IgD-negative memory B cell (primary cell): Measurements from ENCODE around the gene EZH2. TPM values are rescaled to one million over a fixed set of nuclear protein-coding genes. Genes with fewer than 3 reads are reported as not detected.

Experiments
- H3K27ac Mint-ChIP-seq, 3 donors: one replicate each; pipeline ENCODE4 v1.8.0; 2020 to 2022; ENCODE audit warnings: mild to moderate bottlenecking in 3 of 3, mixed read lengths in 3 of 3, moderate library complexity in 1 of 3
- H3K27me3 Mint-ChIP-seq: one replicate; pipeline ENCODE4 v1.8.0; 2021; ENCODE audit warnings: mixed read lengths
- H3K36me3 Mint-ChIP-seq: one replicate; pipeline ENCODE4 v1.8.0; 2020; ENCODE audit warnings: mild to moderate bottlenecking, mixed read lengths
- H3K4me1 Mint-ChIP-seq, 3 donors: one replicate each; pipeline ENCODE4 v1.8.0; 2020 to 2022; ENCODE audit warnings: mixed read lengths in 3 of 3, mild to moderate bottlenecking in 1 of 3
- H3K4me3 Mint-ChIP-seq, 4 donors: one replicate each; pipeline ENCODE4 v1.8.0; 2020 to 2022; ENCODE audit warnings: mild to moderate bottlenecking in 4 of 4, mixed read lengths in 4 of 4, moderate library complexity in 3 of 4
- H3K9me3 Mint-ChIP-seq, 3 donors: one replicate each; pipeline ENCODE4 v1.8.0; 2020 to 2021; ENCODE audit warnings: mixed read lengths in 3 of 3, mild to moderate bottlenecking in 1 of 3
- polyA plus RNA-seq: library from polyadenylated mRNA; unstranded; fragments of 300-500 nt; fragmentation: Illumina TruSeq; gene quantifications from one replicate; pipeline ENCODE4 v1.2.3, GENCODE V29; 2021

EZH2 gene
- polyA plus RNA-seq, 1 donor from 2014 or later, result 2.6 TPM

DNA sequence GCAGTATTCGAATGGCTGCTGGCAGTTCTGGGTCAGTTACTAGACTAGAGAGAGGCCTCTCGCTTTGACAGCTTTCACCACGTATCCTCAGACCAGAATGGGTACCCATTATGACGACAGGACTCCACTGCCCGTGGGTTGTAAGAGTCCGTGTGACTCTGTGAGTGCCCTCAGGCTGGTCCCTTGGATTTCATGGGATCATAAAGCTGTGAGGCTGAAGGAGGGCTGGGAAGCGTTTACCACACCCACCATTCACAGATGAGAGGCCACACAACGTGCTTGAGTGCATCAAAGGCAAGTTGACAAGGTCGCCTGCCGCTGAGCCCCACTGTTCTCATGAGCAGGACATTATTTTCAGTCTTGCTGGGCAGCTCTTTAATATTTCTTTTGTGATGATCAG lies 87.2 kb downstream of the EZH2 start:
- no peaks in the 10 kb centered on the region for H3K9me3 Mint-ChIP-seq
- no peaks in the 10 kb centered on the region for H3K27me3 Mint-ChIP-seq
- no peak overlapping the region for H3K27ac Mint-ChIP-seq
- H3K4me1 Mint-ChIP-seq, result peaks cover 0 to 3% (median 0%) of the 10 kb centered on the region in 3 donors
- no peak overlapping the region for H3K4me3 Mint-ChIP-seq
- peaks cover 12% of the 10 kb centered on the region for H3K36me3 Mint-ChIP-seq

DNA sequence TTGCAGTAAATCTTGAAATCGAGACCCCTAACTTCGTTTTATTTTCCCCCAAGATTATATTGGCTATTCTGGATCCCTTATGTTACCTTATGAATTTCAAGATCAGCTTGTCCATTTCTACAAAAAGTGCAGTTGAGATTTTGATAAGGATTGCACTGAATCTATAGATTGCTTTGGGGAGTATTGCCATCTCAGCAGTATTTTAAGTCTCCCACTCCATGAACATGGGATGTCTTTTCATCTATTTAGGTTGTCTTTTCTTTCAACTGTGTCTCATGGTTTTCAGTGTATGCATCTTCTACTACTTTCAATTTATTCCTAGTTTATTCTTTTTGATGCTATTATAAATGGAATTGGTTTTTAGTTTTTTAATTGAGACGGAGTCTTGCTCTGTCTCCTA lies 89.6 kb downstream of the EZH2 start:
- H3K27ac Mint-ChIP-seq, result no peak overlapping the region
- H3K27me3 Mint-ChIP-seq, result no peaks in the 10 kb centered on the region
- peaks cover 9% of the 10 kb centered on the region for H3K36me3 Mint-ChIP-seq
- H3K4me3 Mint-ChIP-seq, result no peak overlapping the region
- H3K4me1 Mint-ChIP-seq, result peaks cover 0 to 3% (median 0%) of the 10 kb centered on the region in 3 donors
- H3K9me3 Mint-ChIP-seq, result no peaks in the 10 kb centered on the region

DNA sequence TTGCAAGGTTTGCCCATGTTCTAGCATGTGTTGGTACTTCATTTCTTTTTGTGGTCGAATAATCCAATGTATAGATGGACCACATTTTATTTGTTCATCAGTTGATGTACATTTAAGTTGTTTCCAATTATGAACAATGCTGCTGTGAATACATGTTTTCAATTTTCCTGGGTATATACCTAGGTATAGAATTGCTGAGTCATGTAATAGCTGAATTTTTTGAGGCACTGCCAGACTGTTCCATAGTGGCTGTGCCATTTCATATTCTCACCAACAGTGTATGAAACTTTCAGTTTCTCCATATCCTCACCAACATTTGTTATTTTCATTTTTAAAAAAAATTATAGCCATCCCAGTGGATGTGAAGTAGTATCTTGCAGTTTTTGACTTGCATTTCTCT lies 90.5 kb downstream of the EZH2 start:
- peaks cover 10% of the 10 kb centered on the region for H3K36me3 Mint-ChIP-seq
- H3K9me3 Mint-ChIP-seq, result no peaks in the 10 kb centered on the region
- H3K27ac Mint-ChIP-seq, result no peak overlapping the region
- H3K4me1 Mint-ChIP-seq, result peaks cover 0 to 3% (median 0%) of the 10 kb centered on the region in 3 donors
- H3K4me3 Mint-ChIP-seq, result no peak overlapping the region
- H3K27me3 Mint-ChIP-seq, result no peaks in the 10 kb centered on the region

DNA sequence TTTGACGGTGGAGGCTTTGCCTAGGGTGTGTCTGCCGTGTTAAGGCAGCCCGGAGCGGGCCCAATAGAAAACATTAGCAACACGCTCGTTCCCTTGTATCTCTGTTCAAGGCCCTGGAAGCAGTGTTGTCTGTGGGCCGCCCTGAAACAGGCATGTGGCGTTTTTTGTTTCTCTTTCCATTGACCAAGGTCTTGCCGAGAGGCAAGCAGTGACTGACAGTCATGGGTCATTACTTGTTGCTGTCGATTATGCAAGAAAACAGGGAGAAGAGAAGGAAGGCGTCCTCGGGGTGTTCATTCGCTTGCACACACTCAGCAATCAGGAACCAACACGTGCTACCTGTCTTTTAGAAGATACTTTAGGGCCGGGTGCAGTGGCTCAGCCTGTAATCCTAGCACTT lies 92.5 kb downstream of the EZH2 start:
- Mint-ChIP-seq H3K9me3 (no peaks in the 10 kb centered on the region), H3K4me1 (peaks cover 0 to 3% (median 0%) of the 10 kb centered on the region in 3 donors), H3K27ac (peak overlapping the region in 1 of 3 donors; percentile 19), H3K27me3 (no peaks in the 10 kb centered on the region), H3K36me3 (peaks cover 7% of the 10 kb centered on the region), H3K4me3 (no peak overlapping the region)

DNA sequence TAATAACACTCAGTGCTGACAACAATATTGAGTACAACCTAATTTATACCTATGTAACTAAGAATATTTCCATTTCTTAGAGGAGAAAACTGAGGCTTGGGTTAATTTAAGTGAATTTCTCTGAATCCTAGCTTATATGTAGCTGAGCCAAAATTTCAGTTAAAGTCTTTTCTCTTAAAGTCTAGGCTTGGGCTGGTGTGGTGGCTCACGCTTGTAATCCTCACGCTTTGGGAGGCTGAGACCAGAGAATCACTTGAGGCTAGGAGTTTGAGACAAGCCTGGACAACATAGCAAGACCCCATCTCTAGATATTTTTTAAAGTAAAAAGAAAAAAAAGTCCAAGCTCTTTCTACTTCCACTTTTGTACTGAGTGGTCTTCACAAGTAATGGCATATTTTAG lies 93.2 kb downstream of the EZH2 start:
- Mint-ChIP-seq H3K27me3 (no peaks in the 10 kb centered on the region), H3K4me3 (no peak overlapping the region), H3K36me3 (peaks cover 7% of the 10 kb centered on the region), H3K4me1 (peaks cover 0 to 3% (median 0%) of the 10 kb centered on the region in 3 donors), H3K9me3 (no peaks in the 10 kb centered on the region), H3K27ac (peak overlapping the region in 1 of 3 donors; percentile 19)

DNA sequence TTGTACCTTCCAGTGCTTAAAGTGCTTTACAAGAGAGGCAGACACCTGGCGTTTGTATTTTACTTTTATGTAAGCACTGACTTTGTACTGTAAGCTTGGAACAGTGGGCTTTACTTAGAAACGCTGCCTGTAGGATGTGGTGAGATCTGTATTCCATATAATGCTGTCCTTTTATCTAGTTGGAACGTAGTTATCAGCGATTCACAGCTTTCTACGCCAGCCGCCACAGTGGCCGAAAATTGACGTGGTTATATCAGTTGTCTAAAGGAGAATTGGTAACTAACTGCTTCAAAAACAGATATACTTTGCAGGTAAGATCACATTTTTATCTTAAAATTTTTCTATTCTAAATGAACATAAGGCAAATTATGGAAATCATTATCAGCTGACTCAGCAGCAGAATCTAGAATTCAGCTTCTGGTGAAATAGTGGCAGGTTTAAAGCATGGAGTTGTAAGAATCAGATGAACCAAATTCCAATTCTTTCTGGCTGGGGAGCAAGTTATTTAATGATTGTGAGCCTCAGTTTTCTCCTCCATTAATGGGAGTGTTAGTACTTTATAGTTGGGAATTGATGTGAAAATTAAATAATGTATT lies 93.9 kb downstream of the EZH2 start:
- Mint-ChIP-seq H3K9me3 (no peaks in the 10 kb centered on the region), H3K4me3 (no peak overlapping the region), H3K27me3 (no peaks in the 10 kb centered on the region), H3K36me3 (peaks cover 9% of the 10 kb centered on the region), H3K27ac (no peak overlapping the region), H3K4me1 (peaks cover 0 to 3% (median 0%) of the 10 kb centered on the region in 3 donors)

DNA sequence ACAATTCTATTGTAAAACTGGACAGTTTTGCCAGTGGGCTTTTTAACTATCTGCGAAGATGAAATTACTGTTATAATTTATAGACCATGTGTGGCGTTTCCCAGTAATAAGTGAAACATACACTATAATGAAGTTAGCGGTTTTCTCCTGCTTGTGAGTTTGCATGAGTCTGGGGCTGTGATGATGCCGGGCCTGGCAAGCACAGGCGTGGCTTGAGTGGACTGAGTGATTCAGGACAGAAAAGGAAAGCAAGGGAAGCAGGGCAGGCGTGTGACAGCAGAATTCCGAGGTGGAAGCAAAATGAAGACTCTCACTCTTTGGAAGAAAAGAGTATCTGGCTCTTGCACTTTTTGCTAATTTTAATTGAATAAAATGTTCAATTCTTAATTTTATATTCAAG lies 94.9 kb downstream of the EZH2 start:
- Mint-ChIP-seq H3K36me3 (peaks cover 9% of the 10 kb centered on the region), H3K27me3 (no peaks in the 10 kb centered on the region), H3K9me3 (no peaks in the 10 kb centered on the region), H3K27ac (no peak overlapping the region), H3K4me3 (no peak overlapping the region), H3K4me1 (peaks cover 0 to 3% (median 0%) of the 10 kb centered on the region in 3 donors)

DNA sequence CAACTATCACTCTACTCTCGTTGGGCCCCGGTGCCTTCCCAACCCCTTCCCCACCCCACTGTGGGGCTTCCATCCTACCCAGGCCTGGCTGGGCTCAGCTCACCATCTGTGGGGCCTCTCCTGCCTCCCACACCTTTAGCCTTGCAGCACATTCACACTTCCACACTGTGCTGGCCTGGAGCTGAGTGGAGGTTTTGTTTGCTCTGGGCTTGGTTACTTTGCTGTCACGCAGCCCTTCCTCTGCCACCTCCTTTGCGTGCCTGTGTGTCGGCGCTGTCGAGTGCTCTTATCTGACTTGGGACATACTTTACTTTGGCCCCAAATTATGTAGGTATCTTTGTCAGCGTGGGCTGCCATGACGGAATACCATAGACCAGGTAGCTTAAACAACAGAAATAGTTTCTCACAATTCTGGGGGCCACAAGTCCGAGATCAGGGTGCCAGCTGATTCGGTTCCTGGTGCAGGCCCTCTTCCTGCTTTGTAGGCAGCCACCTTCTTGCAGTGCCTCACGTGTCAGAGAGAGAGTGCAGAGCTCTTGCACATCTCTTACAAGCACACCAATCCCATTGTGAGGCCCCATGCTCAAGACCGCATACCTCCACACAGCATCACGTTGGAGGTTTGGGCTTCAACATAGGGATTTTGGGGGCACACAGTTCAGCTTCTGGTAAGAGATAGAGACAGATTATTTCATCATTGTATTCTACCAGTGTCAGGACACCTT lies 96.4 kb downstream of the EZH2 start:
- Mint-ChIP-seq H3K36me3 (peaks cover 5% of the 10 kb centered on the region), H3K27ac (no peak overlapping the region), H3K27me3 (no peaks in the 10 kb centered on the region)

DNA sequence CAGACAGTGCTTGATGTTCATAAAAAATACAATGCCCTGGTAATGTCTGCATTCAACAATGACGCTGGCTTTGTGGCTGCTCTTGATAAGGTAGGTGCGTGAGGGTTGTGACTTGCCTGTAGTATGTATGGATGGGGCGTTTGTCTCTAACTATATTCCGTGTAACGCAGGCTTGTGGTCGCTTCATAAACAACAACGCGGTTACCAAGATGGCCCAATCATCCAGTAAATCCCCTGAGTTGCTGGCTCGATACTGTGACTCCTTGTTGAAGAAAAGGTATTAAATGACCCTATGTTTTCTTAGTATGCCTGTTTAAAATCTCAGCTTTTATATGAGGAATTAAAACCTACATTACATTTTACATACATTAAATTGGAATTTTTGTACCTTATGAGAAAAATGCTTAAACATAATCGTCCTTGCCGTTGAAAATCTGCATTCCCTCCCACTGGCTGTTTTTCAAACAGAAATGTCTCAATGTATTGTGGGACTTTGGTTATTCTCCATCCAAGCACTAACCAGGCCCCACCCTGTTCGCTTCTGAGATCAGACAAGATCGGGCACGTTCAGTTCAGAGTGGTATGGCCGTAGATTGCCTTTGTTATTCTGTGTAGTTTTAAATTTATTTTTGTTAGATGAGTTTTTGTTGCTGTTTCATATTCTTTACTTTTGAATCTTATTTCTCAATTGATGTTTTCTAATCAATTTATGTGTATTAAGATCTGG lies 100.1 kb downstream of the EZH2 start:
- no peaks in the 10 kb centered on the region for H3K9me3 Mint-ChIP-seq
- no peak overlapping the region for H3K27ac Mint-ChIP-seq

More for the DNA sequence above, 96.4 kb downstream of the EZH2 start:
- Mint-ChIP-seq H3K4me3 (no peak overlapping the region), H3K9me3 (no peaks in the 10 kb centered on the region), H3K4me1 (no peaks in the 10 kb centered on the region)

DNA sequence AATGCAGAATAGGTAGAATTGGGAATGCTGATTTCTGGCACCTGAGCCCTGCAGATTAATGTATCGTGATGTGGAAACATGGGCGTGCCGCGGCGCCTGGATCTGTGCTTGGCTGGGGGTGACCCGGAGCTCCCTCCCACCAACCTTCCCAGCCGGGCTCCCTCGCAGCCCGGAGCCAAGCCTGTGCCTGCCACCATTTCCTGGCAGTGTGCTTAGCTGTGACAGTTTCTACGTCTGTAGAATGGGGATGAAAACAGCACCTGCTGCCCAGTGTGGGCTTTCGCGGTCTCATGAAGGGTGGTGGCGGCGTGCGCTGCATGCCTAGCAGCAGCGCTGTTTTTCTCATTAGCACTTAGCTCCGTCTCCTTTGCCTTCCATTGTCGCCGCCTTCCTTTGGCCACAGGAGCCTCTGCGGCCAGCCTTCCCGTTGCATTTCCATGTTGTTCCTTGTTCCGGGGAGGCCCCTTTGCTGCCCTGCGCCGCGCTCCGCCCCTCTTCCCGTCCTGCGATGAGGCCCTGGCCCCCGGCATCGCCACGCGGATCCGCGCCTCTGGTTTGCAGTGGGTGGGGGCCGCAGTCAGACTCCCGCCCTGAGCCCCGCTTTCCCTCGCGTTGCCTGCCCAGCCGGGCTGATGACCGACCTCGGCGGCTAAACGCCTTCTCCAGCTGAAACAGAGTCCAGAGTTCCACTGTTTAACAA lies 101.2 kb downstream of the EZH2 start:
- H3K27ac Mint-ChIP-seq, result no peak overlapping the region
- no peaks in the 10 kb centered on the region for H3K4me1 Mint-ChIP-seq
- H3K27me3 Mint-ChIP-seq, result no peaks in the 10 kb centered on the region
- H3K9me3 Mint-ChIP-seq, result no peaks in the 10 kb centered on the region
- H3K4me3 Mint-ChIP-seq, result no peak overlapping the region
- H3K36me3 Mint-ChIP-seq, result peaks cover 4% of the 10 kb centered on the region

More for the DNA sequence above, 100.1 kb downstream of the EZH2 start:
- Mint-ChIP-seq H3K4me3 (no peak overlapping the region), H3K27me3 (no peaks in the 10 kb centered on the region), H3K4me1 (no peaks in the 10 kb centered on the region), H3K36me3 (peaks cover 4% of the 10 kb centered on the region)

DNA sequence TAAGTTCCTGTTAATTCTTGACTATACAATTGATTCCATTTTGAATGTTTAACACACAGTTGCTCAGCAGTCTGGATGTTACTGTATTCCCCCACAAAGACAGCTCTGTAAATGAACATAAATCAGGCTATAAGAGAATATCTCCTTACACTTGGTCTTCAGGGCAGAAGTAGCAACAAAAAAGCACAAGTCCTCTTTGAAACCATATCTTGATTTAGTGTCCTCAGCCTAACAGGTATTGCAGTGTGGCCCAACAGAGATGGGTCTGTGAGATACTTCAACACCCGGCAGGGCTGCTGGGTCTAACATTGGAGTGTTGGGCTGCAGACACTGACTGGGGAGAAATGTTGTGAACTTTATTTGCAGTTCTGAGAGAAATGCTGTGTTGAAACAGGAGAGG lies 109.6 kb downstream of the EZH2 start:
- H3K9me3 Mint-ChIP-seq, result no peaks in the 10 kb centered on the region
- H3K27ac Mint-ChIP-seq, result no peak overlapping the region
- H3K4me1 Mint-ChIP-seq, result peaks cover 5 to 12% (median 11%) of the 10 kb centered on the region in 3 donors
- peaks cover 3% of the 10 kb centered on the region for H3K36me3 Mint-ChIP-seq
- no peak overlapping the region for H3K4me3 Mint-ChIP-seq
- no peaks in the 10 kb centered on the region for H3K27me3 Mint-ChIP-seq

DNA sequence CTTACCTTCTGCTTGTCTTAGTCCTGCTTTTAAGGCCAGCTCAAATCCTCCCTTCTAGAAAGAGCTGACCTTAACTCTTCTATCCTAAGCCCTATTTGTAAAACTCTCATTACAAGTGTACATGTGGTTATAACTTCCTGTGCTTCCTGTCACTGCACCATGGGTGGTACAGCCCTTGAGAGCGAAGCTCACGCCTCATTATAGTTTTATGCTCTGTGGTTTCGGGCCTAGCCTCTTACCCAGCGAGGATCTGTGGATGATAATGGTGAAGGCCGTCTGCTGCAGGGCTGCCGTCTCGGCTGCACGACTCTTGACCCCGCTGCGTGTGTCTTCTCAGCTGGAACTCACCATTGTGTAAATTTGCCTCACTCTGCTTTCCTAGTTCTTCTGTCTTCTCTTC lies 110.8 kb downstream of the EZH2 start:
- Mint-ChIP-seq H3K4me3 (peak overlapping the region in 3 of 4 donors; percentile 3 to 25 (median 10)), H3K36me3 (peaks cover 3% of the 10 kb centered on the region), H3K27ac (peak overlapping the region in 1 of 3 donors; percentile 18), H3K9me3 (no peaks in the 10 kb centered on the region), H3K4me1 (peaks cover 5 to 12% (median 11%) of the 10 kb centered on the region in 3 donors), H3K27me3 (no peaks in the 10 kb centered on the region)

DNA sequence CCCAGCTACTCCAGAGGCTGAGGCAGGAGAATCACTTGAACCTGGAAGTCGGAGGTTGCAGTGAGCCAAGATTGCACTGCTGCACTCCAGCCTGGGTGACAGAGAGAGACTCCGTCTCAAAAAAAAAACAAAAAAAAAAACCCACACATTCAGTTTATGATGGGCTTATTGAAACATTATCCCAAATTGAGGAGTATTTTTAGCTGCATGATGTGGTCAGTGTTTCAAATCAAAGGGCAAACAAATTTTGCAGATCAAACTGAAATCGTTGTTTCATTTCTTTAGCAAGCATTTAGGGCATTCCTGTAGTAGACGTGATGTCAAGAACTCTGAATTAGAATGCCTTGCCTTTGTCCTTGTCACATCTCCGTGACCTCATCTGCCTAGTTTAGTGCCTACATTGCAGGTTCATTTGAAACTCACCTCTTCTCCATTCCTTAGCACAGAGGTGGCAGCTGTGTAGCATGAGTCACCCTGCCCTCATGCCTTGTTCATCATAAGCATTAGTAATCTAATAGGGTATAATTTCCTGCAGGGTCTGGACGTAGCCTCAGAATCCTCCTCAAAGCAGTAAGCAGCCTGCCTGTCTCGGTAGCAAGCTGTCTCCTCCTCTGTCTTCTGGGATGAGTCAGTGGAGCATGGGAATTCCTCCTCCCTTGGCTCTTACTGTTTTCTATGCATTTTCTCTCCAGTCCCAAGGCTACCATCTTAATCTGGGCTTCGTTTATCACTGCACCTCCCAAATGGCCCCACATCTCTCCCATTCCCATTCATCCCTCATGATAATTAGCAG lies 111.6 kb downstream of the EZH2 start:
- H3K4me3 Mint-ChIP-seq, result no peak overlapping the region
- peaks cover 3% of the 10 kb centered on the region for H3K36me3 Mint-ChIP-seq
- H3K4me1 Mint-ChIP-seq, result peaks cover 5 to 12% (median 11%) of the 10 kb centered on the region in 3 donors
- no peaks in the 10 kb centered on the region for H3K9me3 Mint-ChIP-seq
- no peaks in the 10 kb centered on the region for H3K27me3 Mint-ChIP-seq
- H3K27ac Mint-ChIP-seq, result no peak overlapping the region

DNA sequence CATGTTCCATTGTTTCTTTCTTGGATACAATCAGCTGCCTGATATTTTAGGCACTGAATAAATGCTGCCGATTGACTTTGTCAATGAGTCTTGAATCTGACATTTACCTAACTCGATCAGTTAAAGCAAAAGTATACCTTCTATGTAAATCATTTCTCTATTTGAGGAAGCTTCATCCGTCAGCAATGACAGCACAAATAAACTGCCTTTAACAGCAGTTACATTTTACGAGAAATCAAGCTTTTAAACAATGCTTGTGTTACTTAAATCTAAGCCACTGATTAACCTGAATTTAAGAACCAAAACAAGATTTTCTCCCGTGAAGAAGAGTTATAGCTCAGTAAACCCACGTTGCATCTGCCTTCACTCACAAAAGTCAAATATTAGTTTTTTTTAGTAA lies 114.1 kb downstream of the EZH2 start:
- Mint-ChIP-seq H3K9me3 (no peaks in the 10 kb centered on the region), H3K27ac (peak overlapping the region in 1 of 3 donors; percentile 20), H3K4me3 (no peak overlapping the region), H3K36me3 (peaks cover 3% of the 10 kb centered on the region), H3K4me1 (peaks cover 5 to 11% (median 11%) of the 10 kb centered on the region in 3 donors), H3K27me3 (no peaks in the 10 kb centered on the region)
